VCaP (cell line): ENCODE data around the gene MLIP.

ENCODE experiments used
- H3K27ac ChIP-seq: fragments of 450-650 bp; 2 replicates; pipeline ENCODE4 v1.5.1; 2017
- TF ChIP-seq, protein P1 (sequence below): fragments of 450-650 bp; conservative IDR thresholded peaks from 2 replicates; pipeline ENCODE4 v1.5.1; 2017; ENCODE audit warnings: mild to moderate bottlenecking, moderate library complexity

Gene MLIP

DNA sequence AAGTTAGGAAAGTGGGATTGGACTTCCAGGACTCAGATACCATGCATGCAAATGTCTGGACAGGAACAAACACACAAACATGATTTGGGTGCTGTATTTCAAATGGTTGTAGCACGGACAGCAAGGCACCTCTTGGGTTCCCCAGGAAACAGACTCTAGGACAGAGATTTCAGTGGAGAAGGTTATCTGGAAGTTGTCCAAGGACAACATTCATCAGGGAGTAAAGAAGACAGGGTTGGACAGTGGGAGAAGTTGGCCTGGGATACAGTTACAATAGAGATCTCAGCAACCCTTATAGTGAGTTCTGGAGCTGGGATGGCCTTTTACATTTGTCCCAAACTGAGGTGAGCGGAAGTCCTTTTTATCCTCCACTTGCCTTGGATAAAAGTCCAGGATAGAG lies 177.2 kb downstream of the MLIP start:
- TF ChIP-seq, protein P1, sequence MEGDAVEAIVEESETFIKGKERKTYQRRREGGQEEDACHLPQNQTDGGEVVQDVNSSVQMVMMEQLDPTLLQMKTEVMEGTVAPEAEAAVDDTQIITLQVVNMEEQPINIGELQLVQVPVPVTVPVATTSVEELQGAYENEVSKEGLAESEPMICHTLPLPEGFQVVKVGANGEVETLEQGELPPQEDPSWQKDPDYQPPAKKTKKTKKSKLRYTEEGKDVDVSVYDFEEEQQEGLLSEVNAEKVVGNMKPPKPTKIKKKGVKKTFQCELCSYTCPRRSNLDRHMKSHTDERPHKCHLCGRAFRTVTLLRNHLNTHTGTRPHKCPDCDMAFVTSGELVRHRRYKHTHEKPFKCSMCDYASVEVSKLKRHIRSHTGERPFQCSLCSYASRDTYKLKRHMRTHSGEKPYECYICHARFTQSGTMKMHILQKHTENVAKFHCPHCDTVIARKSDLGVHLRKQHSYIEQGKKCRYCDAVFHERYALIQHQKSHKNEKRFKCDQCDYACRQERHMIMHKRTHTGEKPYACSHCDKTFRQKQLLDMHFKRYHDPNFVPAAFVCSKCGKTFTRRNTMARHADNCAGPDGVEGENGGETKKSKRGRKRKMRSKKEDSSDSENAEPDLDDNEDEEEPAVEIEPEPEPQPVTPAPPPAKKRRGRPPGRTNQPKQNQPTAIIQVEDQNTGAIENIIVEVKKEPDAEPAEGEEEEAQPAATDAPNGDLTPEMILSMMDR, result no peak
- H3K27ac ChIP-seq, result no peak overlapping the region

DNA sequence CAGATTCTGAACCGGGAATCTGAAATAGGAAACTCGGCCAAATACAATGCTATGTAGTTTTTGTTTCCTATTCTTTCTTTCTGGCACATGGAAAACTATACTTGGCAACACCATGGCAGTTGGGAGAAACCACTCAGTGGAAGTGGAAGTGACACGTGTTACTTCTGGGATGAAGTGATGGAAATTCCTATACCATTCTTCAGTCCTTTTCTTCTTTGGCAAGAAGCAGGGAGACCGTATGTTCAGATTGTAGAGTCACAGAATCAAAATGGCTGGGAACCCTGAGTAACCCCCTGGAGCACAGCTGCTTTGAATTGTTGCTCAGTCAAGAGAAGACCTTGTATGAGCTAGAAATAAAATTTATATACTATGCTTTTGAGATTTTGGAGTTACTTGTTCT lies 178.2 kb downstream of the MLIP start:
- TF ChIP-seq, protein P1, result no peak

DNA sequence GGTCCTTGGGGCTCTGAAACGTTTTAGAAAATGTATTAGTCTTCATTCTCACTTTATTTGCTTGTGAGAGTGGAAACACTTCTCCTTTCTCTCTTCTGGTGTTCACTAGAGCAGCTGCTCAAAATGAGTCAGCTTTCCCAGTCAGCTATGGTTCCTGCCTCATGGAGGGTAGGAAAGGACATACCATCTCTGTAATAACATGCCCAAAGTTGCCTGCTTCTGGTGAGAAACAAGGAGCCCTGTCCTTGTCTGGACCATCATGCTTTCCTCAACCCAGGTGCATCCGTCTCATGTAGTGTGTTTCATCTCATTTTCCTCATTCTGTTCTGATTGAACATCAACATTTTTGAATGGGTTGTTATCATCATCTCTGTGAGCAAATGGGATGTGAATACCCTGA lies 179.9 kb downstream of the MLIP start:
- H3K27ac ChIP-seq, result no peak overlapping the region
- TF ChIP-seq, protein P1, result no peak

More for the DNA sequence above, 178.2 kb downstream of the MLIP start:
- H3K27ac ChIP-seq, result no peak overlapping the region

DNA sequence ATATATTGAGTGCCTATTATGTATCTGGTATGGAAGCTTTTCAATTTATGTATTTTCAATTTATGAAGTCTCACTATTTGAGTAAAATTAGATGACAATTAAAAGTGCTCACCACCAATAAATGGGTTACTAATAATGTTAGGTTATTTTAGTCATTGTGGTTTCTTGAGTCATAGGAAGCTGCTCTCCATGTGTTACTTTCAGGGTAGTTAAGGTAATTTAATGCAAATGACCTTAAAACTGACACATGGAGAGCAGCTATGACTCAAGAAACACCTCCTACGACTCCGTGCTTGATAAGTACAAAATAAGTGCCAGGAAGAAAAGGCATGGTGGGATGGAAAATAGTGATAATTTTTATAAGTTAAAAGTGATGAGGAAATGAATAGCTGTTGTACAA lies 180.5 kb downstream of the MLIP start:
- no peak overlapping the region for H3K27ac ChIP-seq
- TF ChIP-seq, protein P1, result no peak

DNA sequence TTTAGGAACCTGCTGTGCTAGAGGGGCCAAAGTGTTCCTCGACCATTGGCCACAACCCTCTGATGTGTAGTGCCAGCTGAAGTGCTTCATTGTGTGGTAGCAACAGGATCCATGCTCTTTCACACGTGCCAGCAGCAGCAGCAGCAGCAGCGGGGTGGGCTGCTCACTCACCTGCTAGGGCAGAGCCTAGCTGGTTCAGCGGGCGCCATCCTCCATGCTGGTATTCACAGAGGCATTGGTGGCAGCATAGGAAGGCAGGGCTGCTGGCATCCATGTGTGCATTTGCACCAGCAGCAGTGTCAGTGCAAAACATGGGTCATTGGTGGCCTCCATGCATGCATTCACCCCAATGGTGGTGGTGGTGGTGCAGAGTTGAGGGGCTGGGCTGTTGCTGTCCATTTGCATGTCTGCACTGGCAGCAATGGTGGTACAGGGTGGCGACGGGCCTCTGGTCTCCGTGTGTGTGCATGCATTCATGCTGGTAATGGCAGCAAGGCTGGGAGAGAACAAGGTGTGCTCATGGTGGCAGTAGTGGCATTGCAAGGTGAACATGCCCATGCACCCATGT lies 183.8 kb downstream of the MLIP start:
- TF ChIP-seq, protein P1, result no peak
- no peak overlapping the region for H3K27ac ChIP-seq

DNA sequence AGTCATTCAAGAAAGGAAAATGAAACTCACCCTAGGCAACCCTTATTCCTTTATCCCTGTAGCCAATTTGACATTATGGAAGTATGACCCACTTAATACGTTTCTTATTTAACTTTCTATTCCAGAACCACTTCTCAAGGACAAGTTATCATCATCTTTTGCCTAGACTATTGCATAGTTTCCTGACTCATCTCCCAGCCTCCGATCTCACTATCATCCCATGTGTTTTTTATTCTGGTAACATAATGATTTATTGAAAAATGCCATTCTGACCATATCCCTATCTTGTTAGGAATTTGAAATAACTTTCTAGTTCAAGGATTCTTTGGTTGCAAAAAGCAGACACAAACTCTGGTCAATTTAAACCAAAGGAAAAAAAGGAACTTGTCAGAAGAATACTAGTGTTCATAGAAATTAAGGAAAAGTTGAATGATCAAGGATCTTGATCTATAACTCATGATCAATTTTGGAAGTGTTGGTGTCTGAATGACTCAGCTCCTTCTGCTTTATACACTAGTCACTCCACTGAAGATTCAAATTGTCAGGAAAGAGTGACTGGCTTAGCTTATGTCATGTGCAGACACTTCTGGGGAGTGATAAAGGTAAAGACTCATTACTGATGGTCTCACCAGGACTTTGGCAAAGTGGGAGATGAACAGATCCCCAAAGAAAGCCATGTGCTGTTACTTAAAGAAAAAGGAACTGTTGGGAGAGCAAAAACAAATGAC lies 188.5 kb downstream of the MLIP start:
- TF ChIP-seq, protein P1, result no peak
- no peak overlapping the region for H3K27ac ChIP-seq

DNA sequence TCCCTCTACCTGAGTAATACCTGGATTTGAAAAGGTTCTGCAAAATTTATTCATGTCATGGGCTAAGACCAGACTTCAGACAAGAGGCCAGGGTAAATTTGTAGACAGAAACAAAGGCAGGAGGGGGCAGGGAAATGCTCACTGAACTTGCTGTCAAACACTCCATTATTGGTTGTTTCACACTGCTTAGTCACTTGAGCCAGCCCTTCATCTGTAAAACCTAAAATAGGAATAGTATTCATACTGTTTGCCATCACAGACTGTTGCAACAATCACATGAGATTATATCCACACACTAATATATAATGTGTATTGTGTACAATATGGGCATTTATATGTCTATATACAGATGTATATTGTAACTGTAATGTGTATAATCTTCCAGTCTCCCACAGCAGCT lies 190.5 kb downstream of the MLIP start:
- H3K27ac ChIP-seq, result no peak overlapping the region
- TF ChIP-seq, protein P1, result no peak
